Activated naive CD8-positive, alpha-beta T cell treated with anti-CD3 and anti-CD28 coated beads, Interleukin-2, amount 50 U/mL, for 24 hours (primary cell): ENCODE results near the gene VEGFD.
A peak's percentile ranks its signal among the peaks of the same experiment; 100 is the strongest.

ENCODE experiments used
- ATAC-seq: fragments of 150-1000 bp; cut with Tn5 transposase; one replicate; pipeline ENCODE4 v1.10.0; 2021
- DNase-seq: peaks from one replicate; pipeline ENCODE4 v3.0.0; 2021
- H3K27ac Mint-ChIP-seq: one replicate; pipeline ENCODE4 v1.8.0; 2021; ENCODE audit warnings: mild to moderate bottlenecking, mixed read lengths
- H3K27me3 Mint-ChIP-seq: one replicate; pipeline ENCODE4 v1.8.0; 2021; ENCODE audit warnings: mixed read lengths
- H3K36me3 Mint-ChIP-seq: one replicate; pipeline ENCODE4 v1.8.0; 2021; ENCODE audit warnings: low read depth, mixed read lengths
- H3K4me1 Mint-ChIP-seq: one replicate; pipeline ENCODE4 v1.8.0; 2021; ENCODE audit warnings: mixed read lengths
- H3K4me3 Mint-ChIP-seq: one replicate; pipeline ENCODE4 v1.8.0; 2021; ENCODE audit warnings: mild to moderate bottlenecking, moderate library complexity, mixed read lengths
- H3K9me3 Mint-ChIP-seq: one replicate; pipeline ENCODE4 v1.8.0; 2021; ENCODE audit warnings: mixed read lengths

Gene VEGFD

GRCh38 chrX:15301924-15302323 is 82.3 kb downstream of the VEGFD start:
- Mint-ChIP-seq H3K9me3 (no peaks in the 10 kb centered on the region), H3K27ac (no peak overlapping the region), H3K36me3 (no peaks in the 10 kb centered on the region), H3K4me1 (peaks cover 1% of the 10 kb centered on the region), H3K4me3 (no peak overlapping the region), H3K27me3 (no peaks in the 10 kb centered on the region)
- ATAC-seq, result peak; percentile 76
- peak; percentile 3 for DNase-seq

GRCh38 chrX:15299941-15300851 is 84.0 kb downstream of the VEGFD start:
- Mint-ChIP-seq H3K4me3 (no peak overlapping the region), H3K27me3 (no peaks in the 10 kb centered on the region), H3K9me3 (no peaks in the 10 kb centered on the region), H3K4me1 (peaks cover 1% of the 10 kb centered on the region), H3K36me3 (no peaks in the 10 kb centered on the region), H3K27ac (no peak overlapping the region)
- ATAC-seq, result no peak
- DNase-seq, result no peak

DNA sequence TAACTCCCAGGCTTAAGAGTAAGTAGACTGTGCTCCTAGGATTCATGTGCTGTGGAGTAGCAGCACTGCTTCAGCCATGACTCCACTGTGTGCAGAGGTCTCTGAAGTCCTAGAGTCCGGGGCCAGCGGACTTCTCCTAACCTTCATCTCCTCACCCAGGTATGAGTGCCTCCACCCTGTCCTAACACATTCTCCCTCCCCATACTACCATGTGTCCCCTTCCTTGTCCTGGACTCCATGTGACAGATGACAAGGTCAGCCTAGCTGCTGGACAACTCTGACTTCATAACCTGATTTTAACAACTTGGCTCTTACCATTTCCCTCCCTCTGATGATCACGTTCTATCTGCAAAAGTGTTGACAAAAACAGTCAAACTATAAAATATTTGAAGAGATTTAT is 85.4 kb downstream of the VEGFD start:
- no peak for DNase-seq
- H3K27me3 Mint-ChIP-seq, result no peaks in the 10 kb centered on the region
- ATAC-seq, result no peak
- no peak overlapping the region for H3K4me3 Mint-ChIP-seq
- no peak overlapping the region for H3K27ac Mint-ChIP-seq
- no peaks in the 10 kb centered on the region for H3K36me3 Mint-ChIP-seq
- peaks cover 1% of the 10 kb centered on the region for H3K4me1 Mint-ChIP-seq
- H3K9me3 Mint-ChIP-seq, result no peaks in the 10 kb centered on the region

DNA sequence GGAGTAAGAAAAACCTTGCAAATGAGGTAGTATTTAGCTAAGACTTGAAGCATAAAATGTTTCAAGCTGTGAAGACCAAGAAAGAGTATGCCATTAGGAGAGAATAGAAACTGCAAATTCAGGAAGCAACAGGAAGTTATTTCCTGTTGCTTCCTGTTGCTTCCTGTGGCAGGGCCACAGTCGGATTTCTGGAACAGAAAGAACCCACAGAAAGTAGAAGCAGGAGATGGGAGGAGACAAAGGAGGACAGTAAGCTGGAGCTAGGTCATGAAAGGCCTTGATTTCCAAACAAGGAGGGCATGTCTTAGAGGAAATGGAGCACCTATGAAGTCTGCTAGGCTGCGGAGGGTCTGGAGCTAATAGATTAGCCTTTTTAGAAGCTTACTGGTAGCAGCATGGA is 86.0 kb downstream of the VEGFD start:
- ATAC-seq, result no peak
- Mint-ChIP-seq H3K36me3 (no peaks in the 10 kb centered on the region), H3K9me3 (no peaks in the 10 kb centered on the region), H3K4me1 (peaks cover 1% of the 10 kb centered on the region), H3K27me3 (no peaks in the 10 kb centered on the region), H3K4me3 (no peak overlapping the region), H3K27ac (no peak overlapping the region)
- no peak for DNase-seq
